NCI-H2196 (cell line): ENCODE measurements around the gene TAF15.

Experiments
- DNase-seq: peaks from one replicate; lab custom pipeline; 2025; ENCODE audit not compliant: unreplicated experiment; lab: John Stamatoyannopoulos, UW

The TAF15 gene

GRCh38 chr17:35817196-35817595, 7.9 kb downstream of the TAF15 start:
- no peak for DNase-seq

- no peak for DNase-seq
Measured at GRCh38 chr17:35819455-35819854, 10.2 kb downstream of the TAF15 start.

DNA sequence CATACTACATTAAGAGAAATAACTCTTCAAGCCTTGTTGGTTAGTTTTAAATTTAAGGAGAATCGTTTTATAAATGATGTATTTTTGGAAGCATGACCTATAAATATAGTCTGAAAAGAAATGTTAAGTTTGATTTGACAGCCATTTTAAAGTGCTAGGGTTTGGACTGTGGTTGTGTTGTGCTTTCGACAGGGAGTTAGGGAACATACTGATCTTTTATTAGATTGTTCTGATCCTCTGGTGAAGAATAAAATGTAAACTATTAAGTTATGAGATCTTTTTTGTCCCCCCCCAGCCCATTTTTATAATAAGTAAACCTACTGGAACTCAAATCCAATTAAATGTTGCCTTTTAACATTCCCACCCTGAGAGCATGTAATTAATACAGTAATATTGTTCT, 12.0 kb downstream of the TAF15 start:
- no peak for DNase-seq

DNA sequence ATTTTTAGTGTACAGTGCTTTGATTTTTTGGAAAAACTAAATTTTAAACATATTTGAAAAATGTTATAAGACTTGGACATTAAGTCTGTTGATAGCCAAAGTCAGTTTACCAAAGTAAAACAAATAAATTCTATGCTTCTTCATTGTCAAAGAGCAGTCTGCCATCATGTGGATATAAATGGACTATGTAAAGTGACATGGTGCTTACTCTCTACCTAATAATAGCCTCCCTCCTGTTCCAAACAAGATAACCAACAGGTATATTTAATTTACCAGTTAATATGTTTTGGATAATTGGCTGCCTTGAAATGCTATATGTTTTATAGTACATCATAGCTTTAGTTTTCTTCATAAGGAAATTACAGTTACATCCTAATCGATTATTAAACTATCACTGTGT, 15.9 kb downstream of the TAF15 start:
- no peak for DNase-seq

DNA sequence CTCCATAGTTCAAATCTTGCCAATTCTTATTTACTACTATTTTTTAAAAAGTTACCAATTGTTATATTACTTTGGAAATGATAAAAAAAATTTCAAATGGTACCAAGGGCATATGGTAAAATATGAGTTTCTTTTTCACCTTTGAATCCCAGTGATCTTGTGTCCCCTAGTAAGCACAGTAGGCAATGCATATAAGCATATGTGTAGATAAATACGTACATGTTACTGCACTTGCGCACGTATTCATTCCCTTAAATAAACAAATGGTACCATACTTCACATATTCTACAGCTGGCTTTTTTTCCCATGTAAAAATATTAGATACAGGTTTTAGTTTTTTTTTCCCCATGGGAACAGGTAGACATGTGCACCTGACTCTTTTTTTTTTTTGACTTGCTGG, 31.8 kb downstream of the TAF15 start:
- no peak for DNase-seq

- DNase-seq, result no peak
Measured at GRCh38 chr17:35841505-35841904, 32.2 kb downstream of the TAF15 start.

DNA sequence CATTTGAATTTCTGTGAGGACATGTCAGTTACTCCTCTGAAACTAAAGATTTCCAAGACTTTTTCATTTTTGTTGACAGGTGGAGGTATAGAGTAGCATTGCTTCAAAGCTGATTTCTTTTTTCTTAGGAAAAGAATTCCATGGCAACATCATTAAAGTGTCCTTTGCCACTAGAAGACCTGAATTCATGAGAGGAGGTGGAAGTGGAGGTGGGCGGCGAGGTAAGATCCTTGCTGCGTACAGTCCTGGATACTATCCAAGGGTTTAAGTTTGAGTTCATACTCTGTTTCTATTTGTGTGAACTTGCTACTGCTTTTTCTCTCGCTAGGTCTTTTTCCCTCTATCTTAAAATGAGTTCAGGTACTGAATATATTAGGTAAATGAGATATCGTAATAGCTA, 33.0 kb downstream of the TAF15 start:
- no peak for DNase-seq

GRCh38 chr17:35843698-35844097, 34.4 kb downstream of the TAF15 start:
- no peak for DNase-seq

DNA sequence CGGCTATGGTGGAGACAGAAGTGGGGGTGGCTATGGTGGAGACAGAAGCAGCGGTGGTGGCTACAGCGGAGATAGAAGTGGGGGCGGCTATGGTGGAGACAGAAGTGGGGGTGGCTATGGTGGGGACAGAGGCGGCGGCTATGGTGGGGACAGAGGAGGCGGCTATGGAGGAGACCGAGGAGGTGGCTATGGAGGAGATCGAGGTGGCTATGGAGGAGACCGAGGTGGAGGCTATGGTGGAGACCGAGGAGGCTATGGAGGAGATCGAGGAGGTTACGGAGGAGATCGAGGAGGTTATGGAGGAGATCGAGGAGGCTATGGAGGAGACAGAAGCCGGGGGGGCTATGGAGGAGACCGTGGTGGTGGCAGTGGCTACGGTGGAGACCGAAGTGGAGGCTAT, 35.3 kb downstream of the TAF15 start:
- DNase-seq, result no peak

- no peak for DNase-seq
Measured at GRCh38 chr17:35846055-35846809, 36.9 kb downstream of the TAF15 start.

DNA sequence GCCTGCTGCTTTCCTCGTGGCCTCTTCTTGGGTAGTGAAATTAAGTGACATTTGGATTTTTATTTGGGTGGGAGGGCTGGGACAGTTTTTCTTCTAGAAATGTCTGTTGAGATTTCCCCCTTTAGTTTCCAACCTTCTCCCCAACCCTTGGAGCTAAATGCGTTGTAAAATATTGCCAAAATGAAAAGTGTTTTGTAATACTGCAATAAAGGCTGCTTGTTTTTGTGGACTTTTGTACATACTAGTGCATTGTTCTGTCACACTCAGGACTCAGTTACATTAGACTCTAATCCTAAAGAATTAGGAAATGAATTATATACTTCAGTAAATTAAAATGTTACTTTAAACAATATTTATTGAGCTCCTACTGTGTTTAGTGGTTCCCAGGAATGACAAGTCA, 37.7 kb downstream of the TAF15 start:
- DNase-seq, result no peak

- no peak for DNase-seq
Measured at GRCh38 chr17:35847633-35848373, 38.5 kb downstream of the TAF15 start.

DNA sequence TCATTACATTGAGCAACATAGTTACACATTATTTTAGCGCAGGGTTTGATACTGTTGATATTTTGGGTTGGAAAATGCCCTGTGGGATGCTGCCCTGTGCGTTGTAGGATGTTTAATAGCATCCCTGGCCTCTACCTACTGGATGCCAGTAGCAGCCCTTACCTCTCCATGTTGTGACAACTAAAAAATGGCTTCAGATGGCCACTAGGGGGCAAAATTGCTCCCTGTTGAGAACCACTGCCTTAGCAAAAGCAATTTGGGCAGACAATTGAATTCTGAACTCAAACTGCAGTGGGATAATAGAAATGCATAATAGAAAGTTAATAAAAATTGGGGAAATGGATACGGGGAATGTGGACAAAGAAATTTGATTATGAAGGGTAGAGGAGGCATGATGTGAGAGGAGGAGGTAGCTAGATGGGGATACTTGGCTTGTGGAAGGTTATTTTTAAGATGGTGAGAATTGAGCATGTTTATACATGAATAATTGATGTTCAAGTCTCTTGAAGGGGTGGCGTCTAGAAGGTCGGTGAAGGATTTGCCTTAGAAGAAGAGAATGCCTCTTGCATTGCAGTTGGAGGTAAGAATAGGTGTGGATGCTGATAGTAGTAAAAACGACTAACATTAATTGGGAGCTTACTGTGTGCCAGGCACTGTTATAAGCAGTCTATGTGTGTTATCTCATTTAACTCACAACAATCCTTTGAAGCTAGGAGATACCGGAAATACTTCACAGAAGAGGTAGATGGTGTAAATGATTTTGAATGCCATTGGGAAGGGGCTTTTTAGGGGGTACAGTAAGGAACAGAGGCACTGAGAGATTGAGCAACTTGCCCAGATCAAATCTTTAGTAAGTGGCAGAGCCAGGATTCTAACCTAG, 40.4 kb downstream of the TAF15 start:
- peak; percentile 49 for DNase-seq

DNA sequence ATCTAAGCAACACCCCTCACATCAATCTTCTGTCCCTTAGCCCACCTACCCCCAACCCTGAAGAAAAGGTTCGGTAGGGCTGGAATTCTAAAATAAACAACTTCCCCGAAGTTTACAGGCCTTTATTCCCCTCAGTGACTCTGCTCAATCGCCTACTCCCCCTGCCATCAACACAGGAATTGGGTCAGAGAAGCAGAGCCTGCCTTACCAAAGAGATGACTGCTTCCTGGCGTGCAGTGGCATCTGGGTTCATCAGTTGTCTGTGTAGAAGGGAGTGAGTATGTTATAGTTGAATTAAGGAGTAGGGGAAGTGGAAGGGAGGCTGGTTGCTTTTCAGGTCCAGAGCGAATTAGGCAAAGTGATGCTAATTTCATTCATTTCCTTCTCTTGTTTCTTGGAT, 46.7 kb downstream of the TAF15 start:
- no peak for DNase-seq

DNA sequence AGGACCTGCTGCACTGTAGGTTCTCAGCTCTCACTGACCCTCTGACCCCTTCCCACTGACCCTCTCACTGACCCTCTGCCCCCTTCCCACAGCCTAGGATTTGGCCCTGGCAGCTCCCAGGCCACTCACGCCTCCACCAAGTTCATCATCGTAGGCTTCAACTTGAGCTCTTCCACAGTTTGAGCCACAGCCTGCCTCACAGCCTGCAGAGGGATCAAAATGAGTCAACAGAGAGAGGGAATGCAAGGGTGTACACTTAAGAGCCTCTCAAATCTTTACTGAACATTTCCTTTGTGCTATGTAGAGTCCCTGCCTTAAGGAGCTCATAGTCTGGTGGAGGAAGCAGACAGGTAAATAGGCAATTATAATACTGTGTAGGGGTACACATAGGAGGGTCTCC, 47.3 kb downstream of the TAF15 start:
- no peak for DNase-seq

- no peak for DNase-seq
Measured at GRCh38 chr17:35864853-35865252, 55.6 kb downstream of the TAF15 start.

DNA sequence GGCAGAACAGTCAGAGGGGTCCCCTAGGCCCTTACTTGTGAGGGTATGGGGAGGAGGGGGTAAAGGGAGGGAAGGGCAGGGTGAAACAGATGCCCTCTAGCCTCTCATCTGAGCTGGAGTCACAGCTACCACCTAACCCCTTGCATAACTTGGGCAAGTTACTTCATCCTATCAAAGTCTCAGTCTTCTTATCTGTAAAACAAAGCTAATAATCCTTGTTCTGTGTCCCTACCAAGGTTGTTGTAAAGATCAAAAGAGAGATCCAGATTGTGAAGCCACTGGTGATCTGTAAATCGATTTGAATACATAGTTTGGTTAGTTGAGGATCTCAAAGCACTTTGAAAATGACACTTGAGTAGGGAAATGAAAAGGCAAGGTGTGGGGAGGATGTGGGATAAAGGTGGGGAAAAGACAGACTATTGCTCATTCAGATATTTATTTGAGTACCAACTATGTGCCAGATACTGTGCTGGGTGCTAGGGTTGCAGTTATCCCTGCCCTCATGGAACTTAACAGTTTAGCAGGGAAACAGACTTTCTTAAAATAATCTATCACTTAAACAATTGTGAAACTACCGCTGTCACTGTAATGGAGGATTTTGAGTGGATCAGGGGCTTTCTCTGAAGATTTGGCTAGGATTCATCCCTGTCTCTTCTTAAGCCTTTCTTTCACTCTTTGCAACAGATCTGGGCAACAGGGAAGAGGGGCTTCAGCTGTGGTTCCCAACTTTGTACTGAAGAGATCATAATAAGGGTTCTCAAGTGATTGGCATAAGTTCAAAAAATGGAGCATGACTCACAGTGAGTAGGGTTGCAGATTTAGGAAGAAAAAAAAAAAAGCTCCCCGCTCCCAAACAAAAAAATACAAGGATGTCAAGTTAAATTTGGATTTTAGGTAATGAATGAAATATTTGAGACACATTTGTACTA, 56.4 kb downstream of the TAF15 start:
- DNase-seq, result no peak

- DNase-seq, result no peak
Measured at GRCh38 chr17:35866341-35866950, 57.2 kb downstream of the TAF15 start.

GRCh38 chr17:35867574-35867973, 58.3 kb downstream of the TAF15 start:
- no peak for DNase-seq

DNA sequence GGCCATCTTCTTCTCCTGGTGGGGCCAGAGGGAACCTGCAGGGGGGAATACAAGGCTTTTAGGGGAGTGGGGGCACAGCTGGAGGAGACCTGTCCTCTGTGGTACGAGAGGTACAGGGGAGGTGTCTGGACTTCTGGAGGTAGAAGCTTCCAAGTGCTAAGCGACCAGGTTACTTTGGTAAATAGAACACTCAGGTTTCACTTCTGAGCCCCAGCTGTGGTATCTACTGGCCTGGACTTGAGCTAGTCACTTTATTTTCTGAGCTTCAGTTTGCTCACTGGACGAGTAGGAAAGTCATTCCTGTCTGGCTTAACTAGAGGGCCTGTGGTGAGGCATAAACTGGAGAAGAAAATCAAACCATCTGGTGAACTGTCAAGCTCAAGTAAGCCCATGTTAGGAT, 59.5 kb downstream of the TAF15 start, which contains the start of gene HEATR9:
TSS of gene HEATR9 (minus strand) at position 155 of the 400 bp plus-strand sequence. CDS start at position 6, 149 bp downstream.
- no peak for DNase-seq
